Gastroesophageal sphincter (tissue), 3 donors: ENCODE data around the gene EMILIN2.

Source experiments
- POLR2A ChIP-seq, 2 donors: fragments of 450-650 bp; IDR thresholded peaks; one replicate each; pipeline ENCODE4 v1.6.1; 2017; ENCODE audit warnings: antibody characterized with exemption in 2 of 2, mild to moderate bottlenecking in 2 of 2, moderate library complexity in 1 of 2
- POLR2AphosphoS5 ChIP-seq: sonication (generic); formaldehyde crosslinking; IDR thresholded peaks from one replicate; pipeline ENCODE4 v1.6.1; 2017; ENCODE audit warnings: antibody characterized with exemption
- TF ChIP-seq, protein P1 (sequence below), 4 experiments: fragments of 200-600 bp in 2 of 4; fragments of 450-650 bp in 2 of 4; sonication (generic) in 1 of 4; IDR thresholded peaks; one replicate each; pipeline ENCODE4 v1.5.1; 2017 to 2019; ENCODE audit warnings: antibody characterized with exemption in 4 of 4, mild to moderate bottlenecking in 2 of 4, moderate library complexity in 2 of 4

DNA sequence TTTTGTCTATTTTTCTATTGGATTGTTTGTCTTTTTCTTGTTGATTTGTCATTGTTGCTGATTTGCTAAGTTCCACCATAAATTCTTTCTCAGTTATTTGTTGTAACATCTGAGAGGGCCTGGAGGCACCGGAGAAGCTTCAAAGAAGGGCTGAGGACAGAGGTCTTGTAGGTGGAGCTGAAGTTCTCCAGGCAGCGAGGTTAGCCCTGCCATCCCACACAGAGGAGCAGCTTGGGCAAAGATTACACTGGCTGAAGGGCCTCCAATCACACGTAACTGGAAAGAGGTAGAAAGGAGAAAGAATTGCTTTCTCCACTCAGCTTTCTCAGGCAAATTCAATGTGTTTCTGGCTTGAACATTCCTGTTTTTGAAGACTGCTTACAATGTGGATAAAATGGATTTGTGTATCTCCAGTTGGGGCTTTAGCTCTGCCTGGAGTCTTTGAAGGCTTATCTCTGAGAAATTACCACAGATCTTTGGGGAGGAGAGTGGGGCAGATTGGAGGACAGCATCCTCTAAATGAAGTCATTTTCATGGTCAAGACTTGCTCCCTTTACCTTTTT lies 21.1 kb upstream of the EMILIN2 start:
- TF ChIP-seq, protein P1, sequence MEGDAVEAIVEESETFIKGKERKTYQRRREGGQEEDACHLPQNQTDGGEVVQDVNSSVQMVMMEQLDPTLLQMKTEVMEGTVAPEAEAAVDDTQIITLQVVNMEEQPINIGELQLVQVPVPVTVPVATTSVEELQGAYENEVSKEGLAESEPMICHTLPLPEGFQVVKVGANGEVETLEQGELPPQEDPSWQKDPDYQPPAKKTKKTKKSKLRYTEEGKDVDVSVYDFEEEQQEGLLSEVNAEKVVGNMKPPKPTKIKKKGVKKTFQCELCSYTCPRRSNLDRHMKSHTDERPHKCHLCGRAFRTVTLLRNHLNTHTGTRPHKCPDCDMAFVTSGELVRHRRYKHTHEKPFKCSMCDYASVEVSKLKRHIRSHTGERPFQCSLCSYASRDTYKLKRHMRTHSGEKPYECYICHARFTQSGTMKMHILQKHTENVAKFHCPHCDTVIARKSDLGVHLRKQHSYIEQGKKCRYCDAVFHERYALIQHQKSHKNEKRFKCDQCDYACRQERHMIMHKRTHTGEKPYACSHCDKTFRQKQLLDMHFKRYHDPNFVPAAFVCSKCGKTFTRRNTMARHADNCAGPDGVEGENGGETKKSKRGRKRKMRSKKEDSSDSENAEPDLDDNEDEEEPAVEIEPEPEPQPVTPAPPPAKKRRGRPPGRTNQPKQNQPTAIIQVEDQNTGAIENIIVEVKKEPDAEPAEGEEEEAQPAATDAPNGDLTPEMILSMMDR (IDR thresholded peaks at IDR 0.05), result no peak
- TF ChIP-seq POLR2AphosphoS5 (no peak), POLR2A (IDR thresholded peaks at IDR 0.05) (no peak)
